Measurements from ENCODE around the gene CD247.

GRCh38 chr1:167420510-167420909, 97.8 kb downstream of the CD247 start:
- TF ChIP-seq CTCF (conservative IDR thresholded peaks at IDR 0.05; ENCODE audit: low read depth, low read length): no peak
- no peak for TF ChIP-seq EZH2 (IDR thresholded peaks at IDR 0.05; ENCODE audit: low read length, unreplicated experiment)
- no peak for TF ChIP-seq EZH2phosphoT487 (IDR thresholded peaks at IDR 0.05; ENCODE audit: borderline replicate concordance, low read length)
